ENCODE data around the gene CCL1.
"Not testable (repeated sequence)": the region's sequence is repeated elsewhere in the genome, so short reads cannot be mapped to it uniquely, and the experiment has no call there.

CCL1 gene

GRCh38 chr17:34352191-34352590 lies 10.8 kb downstream of the CCL1 start:
- DNase-seq (ENCODE audit: low spot score): no peak
- TF ChIP-seq CTCF (IDR thresholded peaks at IDR 0.05): no peak
- Histone ChIP-seq H3K4me3 (no peak overlapping the region), H3K27ac (no peak overlapping the region)

- no peak for DNase-seq (ENCODE audit: low spot score)
- Histone ChIP-seq H3K4me3 (no peak overlapping the region), H3K27ac (peak overlapping the region in 1 of 2 donors; percentile 34)
- no peak for TF ChIP-seq CTCF (IDR thresholded peaks at IDR 0.05)
These were observed 11.9 kb downstream of the CCL1 start for GRCh38 chr17:34351096-34351495.

GRCh38 chr17:34349751-34350150 lies 13.3 kb downstream of the CCL1 start:
- DNase-seq (ENCODE audit: low spot score): no peak
- Histone ChIP-seq H3K4me3 (no peak overlapping the region), H3K27ac (no peak overlapping the region)
- TF ChIP-seq CTCF (IDR thresholded peaks at IDR 0.05): no peak

GRCh38 chr17:34347063-34347462 lies 16.0 kb downstream of the CCL1 start:
- no peak for TF ChIP-seq CTCF (IDR thresholded peaks at IDR 0.05)
- H3K27ac ChIP-seq: no peak overlapping the region
- no peak overlapping the region for H3K4me3 ChIP-seq
- no peak for DNase-seq (ENCODE audit: low spot score)

- no peak for DNase-seq (ENCODE audit: low spot score)
- no peak overlapping the region for H3K27ac ChIP-seq
- H3K4me3 ChIP-seq: no peak overlapping the region
- no peak for TF ChIP-seq CTCF (IDR thresholded peaks at IDR 0.05)
These were observed 21.1 kb downstream of the CCL1 start for GRCh38 chr17:34341916-34342315.

GRCh38 chr17:34339138-34339770 lies 23.8 kb downstream of the CCL1 start:
- no peak for DNase-seq (ENCODE audit: low spot score)
- H3K27ac ChIP-seq: no peak overlapping the region
- no peak for TF ChIP-seq CTCF (IDR thresholded peaks at IDR 0.05)
- H3K4me3 ChIP-seq: no peak overlapping the region

GRCh38 chr17:34337701-34338100 lies 25.3 kb downstream of the CCL1 start:
- TF ChIP-seq CTCF (IDR thresholded peaks at IDR 0.05): no peak
- H3K4me3 ChIP-seq: no peak overlapping the region
- DNase-seq (ENCODE audit: low spot score): no peak
- H3K27ac ChIP-seq: no peak overlapping the region

GRCh38 chr17:34327580-34327979 lies 35.5 kb downstream of the CCL1 start:
- not testable (repeated sequence) for H3K27ac ChIP-seq; H3K4me3 ChIP-seq; DNase-seq (ENCODE audit: low spot score)

All from coronary artery (tissue), 2 donors.